ENCODE results near the gene COP1.
"Not testable (repeated sequence)": the region's sequence is repeated elsewhere in the genome, so short reads cannot be mapped to it uniquely, and the experiment has no call there.

COP1 gene

DNA sequence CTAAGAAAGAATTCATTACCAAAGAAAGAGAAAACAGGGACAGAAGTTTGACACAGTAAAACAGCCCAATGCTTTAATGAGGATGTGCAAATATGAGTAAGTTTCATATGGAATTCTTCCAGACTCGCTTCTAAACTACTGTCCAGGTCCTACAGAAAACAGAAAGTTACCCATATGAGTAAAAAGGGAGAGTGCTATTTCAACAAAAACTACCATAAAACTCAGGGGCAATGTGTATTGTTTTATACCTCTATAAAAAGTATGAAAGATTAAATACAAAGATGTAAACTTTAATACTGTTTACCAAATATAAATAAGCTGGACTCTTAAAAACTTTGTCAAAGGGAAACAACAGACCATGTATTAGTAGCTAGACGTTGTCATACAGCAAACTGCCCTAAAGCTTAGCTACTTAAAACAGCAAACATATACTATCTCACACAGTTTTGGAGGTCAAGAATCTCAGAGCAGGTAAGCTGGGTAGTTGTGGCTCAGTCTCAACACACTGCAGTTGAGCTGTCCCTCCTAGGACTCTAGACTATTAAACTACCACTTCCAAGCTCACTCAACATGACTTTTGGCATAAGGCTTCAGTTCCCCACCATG, 174.9 kb downstream of the COP1 start:
- TF ChIP-seq, protein P1, sequence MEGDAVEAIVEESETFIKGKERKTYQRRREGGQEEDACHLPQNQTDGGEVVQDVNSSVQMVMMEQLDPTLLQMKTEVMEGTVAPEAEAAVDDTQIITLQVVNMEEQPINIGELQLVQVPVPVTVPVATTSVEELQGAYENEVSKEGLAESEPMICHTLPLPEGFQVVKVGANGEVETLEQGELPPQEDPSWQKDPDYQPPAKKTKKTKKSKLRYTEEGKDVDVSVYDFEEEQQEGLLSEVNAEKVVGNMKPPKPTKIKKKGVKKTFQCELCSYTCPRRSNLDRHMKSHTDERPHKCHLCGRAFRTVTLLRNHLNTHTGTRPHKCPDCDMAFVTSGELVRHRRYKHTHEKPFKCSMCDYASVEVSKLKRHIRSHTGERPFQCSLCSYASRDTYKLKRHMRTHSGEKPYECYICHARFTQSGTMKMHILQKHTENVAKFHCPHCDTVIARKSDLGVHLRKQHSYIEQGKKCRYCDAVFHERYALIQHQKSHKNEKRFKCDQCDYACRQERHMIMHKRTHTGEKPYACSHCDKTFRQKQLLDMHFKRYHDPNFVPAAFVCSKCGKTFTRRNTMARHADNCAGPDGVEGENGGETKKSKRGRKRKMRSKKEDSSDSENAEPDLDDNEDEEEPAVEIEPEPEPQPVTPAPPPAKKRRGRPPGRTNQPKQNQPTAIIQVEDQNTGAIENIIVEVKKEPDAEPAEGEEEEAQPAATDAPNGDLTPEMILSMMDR (IDR thresholded peaks at IDR 0.05; ENCODE audit: borderline replicate concordance, insufficient read depth, low read depth, low read length): no peak
- no peak overlapping the region for H3K4me3 ChIP-seq (ENCODE audit: low read depth, low read length)

DNA sequence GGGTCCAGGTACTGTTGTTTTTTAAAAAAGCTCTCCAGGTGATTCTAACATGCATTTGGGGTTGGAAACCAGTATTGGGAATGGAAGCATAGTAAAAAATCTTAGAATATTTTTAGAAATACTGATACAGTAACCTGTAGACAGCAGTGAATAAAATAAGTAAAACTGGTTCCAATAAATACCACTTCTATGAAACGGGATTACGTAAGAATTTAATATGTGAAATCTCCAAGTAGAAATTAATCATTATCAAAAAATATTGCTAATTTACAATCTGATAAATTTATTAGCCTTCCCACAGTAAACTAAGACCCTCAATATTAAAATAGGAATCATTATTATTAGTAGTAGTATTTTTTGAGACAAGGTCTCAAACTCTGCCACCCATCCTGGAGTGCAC, 177.5 kb downstream of the COP1 start:
- TF ChIP-seq, protein P1 (IDR thresholded peaks at IDR 0.05; ENCODE audit: borderline replicate concordance, insufficient read depth, low read depth, low read length): no peak
- H3K4me3 ChIP-seq (ENCODE audit: low read depth, low read length): no peak overlapping the region

DNA sequence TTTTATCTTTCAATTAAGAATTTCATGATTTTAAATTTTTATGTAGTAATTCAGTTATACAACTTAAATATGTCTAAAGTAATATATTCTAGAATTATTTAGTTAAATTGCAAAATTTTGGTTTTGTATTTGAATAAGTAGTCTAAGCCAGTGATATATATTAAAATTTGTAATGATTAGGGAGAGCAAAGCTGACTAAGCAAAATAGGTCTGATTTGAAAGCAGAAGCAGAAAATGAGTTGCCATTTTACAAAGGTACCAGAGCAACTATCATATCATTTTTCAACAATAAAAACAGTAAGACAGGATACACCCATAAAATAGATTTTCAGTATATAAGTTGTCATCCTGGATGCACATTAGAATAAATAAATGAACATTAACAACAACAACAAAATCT, 177.9 kb downstream of the COP1 start:
- no peak overlapping the region for H3K4me3 ChIP-seq (ENCODE audit: low read depth, low read length)
- TF ChIP-seq, protein P1 (IDR thresholded peaks at IDR 0.05; ENCODE audit: borderline replicate concordance, insufficient read depth, low read depth, low read length): no peak

DNA sequence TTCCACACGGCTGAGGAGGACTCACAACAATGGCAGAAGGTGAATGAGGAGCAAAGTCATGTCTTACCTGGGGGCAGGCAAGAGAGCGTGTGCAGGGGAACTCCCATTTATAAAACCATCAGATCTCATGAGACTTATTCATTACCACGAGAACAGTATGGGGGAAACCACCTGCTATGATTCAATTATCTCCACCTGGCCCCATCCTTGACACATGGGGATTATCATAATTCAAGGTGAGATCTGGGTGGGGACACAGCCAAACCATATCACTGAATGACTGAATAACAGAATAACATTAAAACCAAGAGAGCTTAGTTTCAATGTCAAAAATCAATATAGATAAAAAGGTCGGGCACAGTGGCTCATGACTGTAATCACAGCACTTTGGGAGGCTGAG, 179.2 kb downstream of the COP1 start:
- H3K4me3 ChIP-seq (ENCODE audit: low read depth, low read length): not testable (repeated sequence)

DNA sequence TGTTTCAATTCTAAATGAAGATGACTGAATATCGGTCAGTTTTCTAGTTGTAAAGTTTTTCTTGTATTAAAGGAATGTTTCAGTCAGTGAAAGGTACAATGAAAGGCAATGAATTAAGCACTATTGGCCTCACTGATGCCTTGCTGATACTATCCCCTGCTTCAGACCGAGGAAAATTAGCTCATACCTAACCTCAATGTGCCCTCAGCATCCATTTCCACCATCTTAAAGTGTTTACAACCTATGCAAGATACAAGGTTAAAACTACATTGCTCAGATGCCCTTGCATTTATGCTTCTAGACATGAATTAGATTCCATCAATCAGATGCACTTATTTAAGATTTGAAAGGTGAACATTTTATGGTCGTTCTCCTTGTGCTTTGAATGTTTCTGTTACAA, 184.5 kb downstream of the COP1 start:
- H3K4me3 ChIP-seq (ENCODE audit: low read depth, low read length): no peak overlapping the region
- TF ChIP-seq, protein P1 (IDR thresholded peaks at IDR 0.05; ENCODE audit: borderline replicate concordance, insufficient read depth, low read depth, low read length): no peak

DNA sequence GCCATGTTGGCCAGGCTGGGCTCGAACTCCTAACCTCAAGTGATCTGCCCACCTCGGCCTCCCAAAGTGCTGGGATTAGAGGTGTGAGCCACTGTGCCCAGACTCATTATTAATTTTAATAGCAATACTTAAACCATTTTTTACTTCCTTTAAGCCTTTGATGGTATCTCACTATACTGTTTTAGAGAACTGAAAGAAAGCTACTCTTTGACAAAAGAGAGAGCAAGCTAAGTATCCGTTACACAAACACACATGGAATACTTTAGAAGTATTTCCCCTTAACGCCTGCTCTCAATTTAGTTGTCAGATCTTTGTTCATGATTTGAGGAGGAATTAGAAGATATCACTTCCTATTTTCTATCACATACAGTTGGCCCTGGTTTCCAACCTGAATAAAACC, 189.4 kb downstream of the COP1 start:
- TF ChIP-seq, protein P1 (IDR thresholded peaks at IDR 0.05; ENCODE audit: borderline replicate concordance, insufficient read depth, low read depth, low read length): no peak

DNA sequence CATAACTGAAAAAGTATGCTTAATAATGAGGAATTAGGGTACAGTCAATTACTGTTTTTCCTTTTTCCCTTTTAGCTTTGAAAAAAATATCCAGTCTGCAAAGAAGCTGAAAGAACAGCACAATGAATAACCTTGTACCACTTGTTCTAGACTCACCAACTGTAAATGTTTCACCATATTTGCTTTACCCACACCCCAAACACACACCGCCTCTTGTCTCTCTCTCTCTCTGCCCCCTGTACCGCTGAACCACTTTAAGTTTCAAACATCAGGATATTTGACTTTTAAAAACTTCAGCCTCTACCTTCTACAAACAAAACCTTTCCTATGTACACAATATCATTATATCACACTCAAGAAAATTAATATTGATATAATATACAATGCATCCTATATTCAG, 197.1 kb downstream of the COP1 start:
- TF ChIP-seq, protein P1 (IDR thresholded peaks at IDR 0.05; ENCODE audit: borderline replicate concordance, insufficient read depth, low read depth, low read length): no peak
- no peak overlapping the region for H3K4me3 ChIP-seq (ENCODE audit: low read depth, low read length)

More for the DNA sequence above, 189.4 kb downstream of the COP1 start:
- H3K4me3 ChIP-seq (ENCODE audit: low read depth, low read length): no peak overlapping the region

DNA sequence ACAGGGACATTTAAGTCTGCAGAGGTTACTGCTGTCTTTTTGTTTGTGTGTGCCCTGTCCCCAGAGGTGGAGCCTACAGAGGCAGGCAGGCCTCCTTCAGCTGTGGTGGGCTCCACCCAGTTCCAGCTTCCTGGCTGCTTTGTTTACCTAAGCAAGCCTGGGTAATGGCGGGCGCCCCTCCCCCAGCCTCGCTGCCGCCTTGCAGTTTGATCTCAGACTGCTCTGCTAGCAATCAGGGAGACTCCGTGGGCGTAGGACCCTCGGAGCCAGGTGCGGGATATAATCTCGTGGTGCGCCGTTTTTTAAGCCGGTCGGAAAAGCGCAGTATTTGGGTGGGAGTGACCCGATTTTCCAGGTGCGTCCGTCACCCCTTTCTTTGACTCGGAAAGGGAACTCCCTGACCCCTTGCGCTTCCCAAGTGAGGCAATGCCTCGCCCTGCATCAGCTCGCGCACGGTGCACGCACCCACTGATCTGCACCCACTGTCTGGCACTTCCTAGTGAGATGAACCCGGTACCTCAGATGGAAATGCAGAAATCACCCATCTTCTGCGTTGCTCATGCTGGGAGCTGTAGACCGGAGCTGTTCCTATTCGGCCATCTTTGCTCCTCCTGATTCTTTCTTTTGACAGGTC, 199.2 kb downstream of the COP1 start:
- H3K4me3 ChIP-seq (ENCODE audit: low read depth, low read length): not testable (repeated sequence)

DNA sequence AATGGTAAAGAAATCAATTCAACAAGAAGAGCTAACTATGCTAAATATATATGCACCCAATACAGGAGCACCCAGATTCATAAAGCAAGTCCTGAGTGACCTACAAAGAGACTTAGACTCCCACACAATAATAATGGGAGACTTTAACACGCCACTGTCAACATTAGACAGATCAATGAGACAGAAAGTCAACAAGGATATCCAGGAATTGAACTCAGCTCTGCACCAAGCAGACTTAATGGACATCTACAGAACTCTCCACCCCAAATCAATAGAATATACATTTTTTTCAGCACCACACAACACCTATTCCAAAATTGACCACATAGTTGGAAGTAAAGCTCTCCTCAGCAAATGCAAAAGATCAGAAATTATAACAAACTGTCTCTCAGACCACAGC, 212.4 kb downstream of the COP1 start:
- not testable (repeated sequence) for H3K4me3 ChIP-seq (ENCODE audit: low read depth, low read length)

DNA sequence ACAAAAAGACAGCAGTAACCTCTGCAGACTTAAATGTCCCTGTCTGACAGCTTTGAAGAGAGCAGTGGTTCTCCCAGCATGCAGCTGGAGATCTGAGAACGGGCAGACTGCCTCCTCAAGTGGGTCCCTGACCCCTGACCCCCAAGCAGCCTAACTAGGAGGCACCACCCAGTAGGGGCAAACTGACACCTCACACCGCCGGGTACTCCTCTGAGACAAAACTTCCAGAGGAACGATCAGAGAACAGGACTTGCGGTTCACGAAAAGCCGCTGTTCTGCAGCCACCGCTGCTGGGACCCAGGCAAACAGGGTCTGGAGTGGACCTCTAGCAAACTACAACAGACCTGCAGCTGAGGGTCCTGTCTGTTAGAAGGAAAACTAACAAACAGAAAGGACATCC, 214.3 kb downstream of the COP1 start:
- H3K4me3 ChIP-seq (ENCODE audit: low read depth, low read length): not testable (repeated sequence)

DNA sequence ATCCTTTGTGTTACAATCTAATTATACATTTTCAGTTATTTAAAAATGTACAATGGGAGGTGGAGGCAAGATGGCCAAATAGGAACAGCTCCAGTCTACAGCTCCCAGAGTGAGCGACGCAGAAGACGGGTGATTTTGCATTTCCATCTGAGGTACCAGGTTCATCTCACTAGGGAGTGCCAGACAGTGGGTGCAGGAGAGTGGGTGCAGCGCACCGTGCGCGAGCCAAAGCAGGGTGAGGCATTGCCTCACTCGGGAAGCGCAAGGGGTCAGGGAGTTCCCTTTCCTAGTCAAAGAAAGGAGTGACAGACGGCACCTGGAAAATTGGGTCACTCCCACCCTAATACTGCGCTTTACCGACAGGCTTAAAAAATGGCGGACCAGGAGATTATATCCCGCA, 214.9 kb downstream of the COP1 start:
- not testable (repeated sequence) for H3K4me3 ChIP-seq (ENCODE audit: low read depth, low read length)

Measured in GM12875 (cell line).